Activated CD8-positive, alpha-beta memory T cell treated with anti-CD3 and anti-CD28 coated beads, Interleukin-2, amount 10 ng/mL, durations not matched to agents 7 days and 5 days (primary cell): ENCODE results near the gene TMC7. TPM values are rescaled to one million over a fixed set of nuclear protein-coding genes. Genes with fewer than 3 reads are reported as not detected.

Experiments used
- ATAC-seq: fragments of 150-1000 bp; cut with Tn5 transposase; one replicate; pipeline ENCODE4 v1.10.0; 2021; ENCODE audit warnings: moderate library complexity
- CTCF ChIA-PET: fragments of 350-600 bp; sonication (Branson Sonifier 250); formaldehyde crosslinking; loops from one replicate; lab custom pipeline; 2021; ENCODE audit warnings: antibody characterized with exemption; lab: Charles Lee
- DNase-seq: peaks from one replicate; pipeline ENCODE4 v3.0.0-alpha.2; 2020
- H3K27ac Mint-ChIP-seq: one replicate; pipeline ENCODE4 v1.8.0; 2021; ENCODE audit warnings: mild to moderate bottlenecking, mixed read lengths
- H3K27me3 Mint-ChIP-seq: one replicate; pipeline ENCODE4 v1.8.0; 2021; ENCODE audit warnings: mixed read lengths
- H3K36me3 Mint-ChIP-seq: one replicate; pipeline ENCODE4 v1.8.0; 2021; ENCODE audit warnings: mild to moderate bottlenecking, mixed read lengths
- H3K4me1 Mint-ChIP-seq: one replicate; pipeline ENCODE4 v1.8.0; 2021; ENCODE audit warnings: mixed read lengths
- H3K4me3 Mint-ChIP-seq: one replicate; pipeline ENCODE4 v1.8.0; 2021; ENCODE audit warnings: mild to moderate bottlenecking, moderate library complexity, mixed read lengths
- H3K9me3 Mint-ChIP-seq: one replicate; pipeline ENCODE4 v1.8.0; 2022; ENCODE audit warnings: low read depth, mixed read lengths
- total RNA-seq, 2 experiments: library from RNA; stranded (reverse); gene quantifications; one replicate each; pipeline ENCODE4 v1.2.3, GENCODE V29; 2021

TMC7 gene
- total RNA-seq, 2 experiments from 2014 or later = not detected

GRCh38 chr16:19090916-19091315 is 107.2 kb downstream of the TMC7 start:
- Mint-ChIP-seq H3K4me1 (peaks cover 11% of the 10 kb centered on the region), H3K27me3 (peaks cover 10% of the 10 kb centered on the region), H3K27ac (no peak overlapping the region), H3K9me3 (peaks cover 20% of the 10 kb centered on the region), H3K4me3 (no peak overlapping the region), H3K36me3 (peaks cover 10% of the 10 kb centered on the region)
- ATAC-seq (no peak), DNase-seq (no peak)
- CTCF ChIA-PET = no interaction called here

DNA sequence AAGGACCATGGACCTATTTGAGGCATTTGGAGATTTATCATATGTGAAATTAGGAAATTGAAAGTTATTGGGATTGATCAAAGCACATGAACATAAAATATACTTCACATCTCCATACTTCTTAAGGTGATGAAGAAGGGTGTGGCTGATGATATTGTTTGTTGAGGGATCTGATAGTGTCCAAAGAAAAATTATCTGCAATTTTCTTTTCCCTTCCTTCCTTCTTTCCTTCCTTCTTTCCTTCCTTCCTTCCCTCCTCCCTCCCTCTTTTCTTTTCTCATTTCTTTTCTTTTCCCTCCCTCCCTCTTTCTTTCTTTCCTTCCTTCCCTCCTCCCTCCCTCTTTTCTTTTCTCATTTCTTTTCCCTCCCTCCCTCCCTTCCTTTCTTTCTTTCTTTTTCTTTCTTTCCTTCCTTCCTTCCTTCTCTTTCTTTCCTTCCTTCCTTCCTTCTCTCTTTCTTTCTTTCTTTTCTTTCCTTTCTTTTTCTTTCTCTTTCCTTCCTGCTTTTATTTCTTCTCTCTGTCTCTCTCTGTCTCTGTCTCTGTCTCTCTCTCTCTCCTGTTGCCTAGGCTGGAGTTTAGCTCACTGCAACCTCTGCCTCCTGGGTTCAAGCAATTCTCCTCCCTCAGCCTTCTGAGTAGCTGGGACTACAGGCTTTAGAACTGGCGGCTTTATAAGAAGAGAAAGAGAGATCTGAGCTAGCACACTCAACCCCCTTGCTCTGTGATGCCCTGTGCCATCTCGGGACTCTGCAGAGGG is 109.1 kb downstream of the TMC7 start:
- H3K27me3 Mint-ChIP-seq = peaks cover 7% of the 10 kb centered on the region
- peaks cover 10% of the 10 kb centered on the region for H3K36me3 Mint-ChIP-seq
- ATAC-seq (no peak), DNase-seq (no peak)
- no peak overlapping the region for H3K4me3 Mint-ChIP-seq
- CTCF ChIA-PET = no interaction called here
- H3K9me3 Mint-ChIP-seq = peaks cover 21% of the 10 kb centered on the region
- H3K4me1 Mint-ChIP-seq = peaks cover 8% of the 10 kb centered on the region
- no peak overlapping the region for H3K27ac Mint-ChIP-seq

DNA sequence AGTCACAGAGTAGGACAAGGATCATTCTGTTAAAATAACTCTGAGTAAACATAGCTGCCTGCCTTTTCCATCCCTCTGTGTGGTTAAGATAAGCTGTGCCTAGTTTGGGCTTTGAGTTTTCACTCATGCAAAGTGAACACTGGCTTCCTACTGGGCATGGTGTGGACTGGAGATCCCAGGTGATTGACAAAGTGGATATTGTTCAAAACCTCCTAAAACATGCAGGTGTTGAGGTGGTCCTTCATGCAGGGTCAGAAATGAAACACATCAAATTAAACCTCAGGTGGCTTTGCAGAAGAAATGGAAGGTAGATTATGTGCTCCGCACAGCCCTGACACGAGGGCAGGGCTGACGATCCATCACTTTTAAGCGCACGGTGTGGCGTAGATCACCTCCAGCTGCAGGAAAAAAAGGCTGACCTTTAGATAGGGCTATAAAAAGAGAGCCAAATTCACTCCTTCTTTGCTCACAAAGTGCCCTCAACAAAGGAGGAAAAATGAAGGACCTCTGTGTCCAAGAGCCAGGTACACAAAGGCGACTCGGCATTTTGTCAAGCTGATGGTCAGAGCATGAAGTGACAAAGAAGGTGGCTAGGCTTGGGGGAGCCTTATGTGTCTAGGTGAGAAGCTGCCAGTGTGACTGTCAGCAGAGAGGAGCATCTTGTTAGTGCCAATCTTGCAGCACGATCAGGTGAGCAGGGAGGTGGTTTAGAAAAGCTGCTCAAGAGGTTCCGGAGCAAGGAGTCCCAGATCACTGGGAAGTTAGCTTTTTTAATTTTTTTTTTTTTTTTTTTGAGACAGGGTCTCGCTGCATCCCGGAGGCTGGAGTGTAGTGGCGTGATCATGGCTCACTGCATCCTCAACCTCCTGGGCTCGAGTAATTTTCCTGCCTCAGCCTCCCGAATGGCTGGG is 110.2 kb downstream of the TMC7 start:
- Mint-ChIP-seq H3K4me3 (no peak overlapping the region), H3K36me3 (peaks cover 11% of the 10 kb centered on the region), H3K4me1 (peaks cover 8% of the 10 kb centered on the region), H3K9me3 (peaks cover 26% of the 10 kb centered on the region), H3K27ac (no peak overlapping the region), H3K27me3 (peaks cover 7% of the 10 kb centered on the region)
- CTCF ChIA-PET = interaction anchor here (0.5 to 2.0 kb wide), 4 partner anchors 8 to 407 kb away, joined by 3 to 12 read pairs (median 3); no protein-coding TSS in a partner anchor
- ATAC-seq (no peak), DNase-seq (no peak)

- CTCF ChIA-PET = interaction anchor here (0.5 to 2.0 kb wide), 8 partner anchors 9 to 406 kb away, joined by 3 to 12 read pairs (median 3); no protein-coding TSS in a partner anchor
- Mint-ChIP-seq H3K27ac (peak overlapping the region; percentile 24), H3K4me3 (no peak overlapping the region), H3K36me3 (peaks cover 11% of the 10 kb centered on the region), H3K27me3 (peaks cover 7% of the 10 kb centered on the region), H3K4me1 (peaks cover 8% of the 10 kb centered on the region), H3K9me3 (peaks cover 26% of the 10 kb centered on the region)
- peak; percentile 65 for ATAC-seq
- peak; percentile 46 for DNase-seq
Measured at GRCh38 chr16:19094542-19095365, 111.0 kb downstream of the TMC7 start.

GRCh38 chr16:19095654-19096053 is 111.9 kb downstream of the TMC7 start:
- no peak for DNase-seq

GRCh38 chr16:19098173-19098572 is 114.4 kb downstream of the TMC7 start:
- no peak for DNase-seq
- Mint-ChIP-seq H3K4me1 (peaks cover 8% of the 10 kb centered on the region), H3K27me3 (peaks cover 18% of the 10 kb centered on the region), H3K36me3 (peaks cover 10% of the 10 kb centered on the region), H3K4me3 (no peak overlapping the region), H3K9me3 (peaks cover 14% of the 10 kb centered on the region), H3K27ac (no peak overlapping the region)
- CTCF ChIA-PET = no interaction called here
- no peak for ATAC-seq

More at GRCh38 chr16:19095654-19096053, 111.9 kb downstream of the TMC7 start:
- CTCF ChIA-PET = interaction anchor here (1.2 to 2.0 kb wide), 2 partner anchors 9 to 10 kb away, joined by 3 to 12 read pairs; no protein-coding TSS in a partner anchor
- Mint-ChIP-seq H3K4me1 (peaks cover 8% of the 10 kb centered on the region), H3K27me3 (peaks cover 11% of the 10 kb centered on the region), H3K4me3 (no peak overlapping the region), H3K36me3 (peaks cover 11% of the 10 kb centered on the region), H3K9me3 (peaks cover 26% of the 10 kb centered on the region), H3K27ac (no peak overlapping the region)
- no peak for ATAC-seq

DNA sequence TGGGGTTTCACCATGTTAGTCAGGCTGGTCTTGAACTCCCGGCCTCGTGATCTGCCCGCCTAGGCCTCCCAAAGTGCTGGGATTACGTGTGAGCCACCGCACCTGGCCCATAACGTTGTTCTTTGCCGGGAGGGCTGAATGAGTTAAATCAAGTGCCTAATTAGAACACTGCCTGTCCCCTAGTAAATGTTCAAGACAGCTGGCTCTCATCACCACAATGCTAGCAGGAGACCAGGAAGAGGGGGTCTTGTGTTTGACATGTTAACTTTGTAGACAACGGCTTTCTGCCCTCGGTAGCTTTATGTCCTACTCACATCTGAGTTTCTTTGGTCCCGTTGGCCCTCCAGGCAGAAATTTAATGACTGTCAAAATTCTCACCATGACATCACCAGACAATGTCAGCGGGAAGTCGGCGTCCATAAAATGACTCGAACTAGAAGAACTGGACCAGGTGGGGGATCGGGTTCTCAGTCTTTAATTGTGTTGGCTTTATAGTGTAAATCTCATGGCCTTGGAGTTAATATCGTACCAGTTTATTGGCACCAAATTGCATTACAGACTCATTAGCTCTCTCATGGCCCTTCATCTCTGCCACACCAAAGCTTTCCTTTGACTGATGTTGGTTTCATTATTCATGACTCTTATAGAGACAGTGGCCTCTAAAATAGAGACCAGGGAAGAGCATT is 118.6 kb downstream of the TMC7 start:
- ATAC-seq = no peak
- H3K36me3 Mint-ChIP-seq = peaks cover 1% of the 10 kb centered on the region
- no peak overlapping the region for H3K4me3 Mint-ChIP-seq
- H3K27ac Mint-ChIP-seq = no peak overlapping the region
- peaks cover 2% of the 10 kb centered on the region for H3K4me1 Mint-ChIP-seq
- H3K9me3 Mint-ChIP-seq = peaks cover 6% of the 10 kb centered on the region
- no peak for DNase-seq
- H3K27me3 Mint-ChIP-seq = peaks cover 22% of the 10 kb centered on the region
- CTCF ChIA-PET = interaction anchor here (0.9 to 1.7 kb wide), 2 partner anchors 16 to 273 kb away, joined by 4 to 6 read pairs; no protein-coding TSS in a partner anchor

- no peaks in the 10 kb centered on the region for H3K9me3 Mint-ChIP-seq
- peaks cover 22% of the 10 kb centered on the region for H3K27me3 Mint-ChIP-seq
- H3K4me3 Mint-ChIP-seq = no peak overlapping the region
- H3K4me1 Mint-ChIP-seq = peaks cover 5% of the 10 kb centered on the region
- no peaks in the 10 kb centered on the region for H3K36me3 Mint-ChIP-seq
- ATAC-seq (no peak), DNase-seq (no peak)
- H3K27ac Mint-ChIP-seq = no peak overlapping the region
- CTCF ChIA-PET = interaction anchor here (0.7 kb wide), 1 partner anchor 9 kb away, joined by 3 read pairs; no protein-coding TSS in a partner anchor
Measured at GRCh38 chr16:19104607-19105006, 120.9 kb downstream of the TMC7 start.

DNA sequence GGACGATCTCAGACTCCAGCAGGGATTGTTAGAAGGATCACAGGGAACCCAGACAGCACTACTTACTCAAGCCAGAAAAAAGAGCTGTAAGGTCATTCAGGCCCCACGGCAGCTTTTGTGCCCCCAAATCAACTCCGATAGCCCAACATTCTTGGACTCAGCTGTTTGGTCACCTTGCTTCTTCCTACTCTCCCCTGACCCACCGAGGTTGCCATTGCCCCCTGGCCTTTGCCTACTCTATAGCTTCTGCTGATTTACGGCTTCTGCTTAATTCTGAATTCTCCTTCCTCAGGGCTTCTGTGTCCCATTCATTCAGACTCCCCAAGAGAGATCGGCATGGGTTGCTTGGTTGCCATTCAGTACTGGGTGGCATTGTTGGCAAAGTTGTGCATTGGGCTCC is 121.4 kb downstream of the TMC7 start:
- no peak for ATAC-seq
- peaks cover 5% of the 10 kb centered on the region for H3K4me1 Mint-ChIP-seq

DNA sequence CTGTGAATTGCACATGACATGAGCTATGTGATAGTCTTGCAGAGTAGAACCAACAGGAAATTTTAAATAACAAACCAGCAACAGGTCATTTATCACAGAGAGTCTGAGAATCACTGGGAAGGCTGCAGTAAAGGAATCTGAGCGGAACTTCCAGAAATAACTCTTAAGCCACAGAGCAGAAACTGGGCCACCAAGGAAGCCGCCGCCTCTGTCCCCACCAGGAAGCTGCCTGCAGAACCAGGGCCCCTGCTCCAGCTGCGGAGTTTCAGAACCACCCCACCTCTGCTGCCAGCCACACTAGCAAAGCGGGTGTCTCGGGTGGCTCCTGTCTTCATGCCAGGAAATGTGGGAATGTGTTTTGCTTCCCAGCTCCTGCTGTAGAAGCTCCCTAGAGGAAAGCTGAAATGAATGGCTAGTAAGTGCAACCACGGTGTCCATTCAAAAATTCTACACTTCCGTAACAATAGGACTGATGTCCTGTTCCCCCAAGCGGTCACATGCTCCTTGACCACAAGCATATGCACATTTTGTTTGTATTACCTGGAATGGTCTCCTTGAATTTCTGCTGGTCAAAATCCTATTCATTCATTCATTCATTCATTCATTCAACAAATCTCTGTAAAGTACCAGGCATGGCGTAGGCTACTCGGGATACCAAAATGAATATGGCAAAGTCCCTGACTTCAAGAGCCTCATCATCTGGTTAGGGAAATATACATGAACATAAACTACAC is 122.3 kb downstream of the TMC7 start:
- peaks cover 5% of the 10 kb centered on the region for H3K4me1 Mint-ChIP-seq
- CTCF ChIA-PET = no interaction called here
- ATAC-seq = no peak
- no peak for DNase-seq
- no peaks in the 10 kb centered on the region for H3K9me3 Mint-ChIP-seq
- H3K4me3 Mint-ChIP-seq = no peak overlapping the region
- no peaks in the 10 kb centered on the region for H3K36me3 Mint-ChIP-seq
- H3K27me3 Mint-ChIP-seq = peaks cover 14% of the 10 kb centered on the region
- no peak overlapping the region for H3K27ac Mint-ChIP-seq

More for the DNA sequence above, 121.4 kb downstream of the TMC7 start:
- Mint-ChIP-seq H3K27me3 (peaks cover 20% of the 10 kb centered on the region), H3K9me3 (no peaks in the 10 kb centered on the region), H3K4me3 (no peak overlapping the region), H3K36me3 (no peaks in the 10 kb centered on the region), H3K27ac (no peak overlapping the region)
- CTCF ChIA-PET = interaction anchor here (0.7 kb wide), 1 partner anchor 10 kb away, joined by 3 read pairs; no protein-coding TSS in a partner anchor
- no peak for DNase-seq

- CTCF ChIA-PET = no interaction called here
Measured at GRCh38 chr16:19106625-19107020, 122.9 kb downstream of the TMC7 start.

More at GRCh38 chr16:19106625-19107020, 122.9 kb downstream of the TMC7 start:
- no peak overlapping the region for H3K4me3 Mint-ChIP-seq
- no peak for ATAC-seq
- H3K27ac Mint-ChIP-seq = no peak overlapping the region
- H3K9me3 Mint-ChIP-seq = no peaks in the 10 kb centered on the region
- H3K36me3 Mint-ChIP-seq = no peaks in the 10 kb centered on the region
- H3K4me1 Mint-ChIP-seq = peaks cover 5% of the 10 kb centered on the region
- H3K27me3 Mint-ChIP-seq = peaks cover 12% of the 10 kb centered on the region
- no peak for DNase-seq
